K562 (cell line): ENCODE results near the gene BOC. TPM values are rescaled to one million over a fixed set of nuclear protein-coding genes. Genes with fewer than 3 reads are reported as not detected.

Experiments used
- ATAC-seq: fragments of 200-7000 bp; cut with Tn5 transposase; 3 replicates; pipeline ENCODE4 v1.9.1; 2020; ENCODE audit warnings: moderate library complexity
- BruUV-seq: library from RNA; stranded (reverse); fragments of 400-500 nt; replicated peaks from 2 replicates; lab custom pipeline; 2021; lab: Mats Ljungman, UMichigan
- CTCF ChIA-PET: fragments of 300-600 bp; formaldehyde crosslinking; extraction: SDS; loops from one replicate; lab custom pipeline; 2021; ENCODE audit warnings: low intra/inter-chr PET ratio; lab: Yijun Ruan, JAX
- POLR2A ChIA-PET: fragments of 300-600, 350-650 bp; sonication (Branson Sonifier 250); formaldehyde crosslinking; extraction: SDS; loops from one replicate; lab custom pipeline; 2021; ENCODE audit warnings: antibody characterized with exemption, inconsistent platforms; lab: Yijun Ruan, JAX
- DNase-seq, 4 experiments: peaks; one replicate each; pipeline versions ENCODE4 v3.0.0 to v3.0.0-alpha.2; 2011 to 2018; ENCODE audit warnings: low spot score in 3 of 4, mixed read lengths in 3 of 4; ENCODE audit errors: extremely low read depth in 1 of 4
- FAIRE-seq: peaks from 2 replicates; lab custom pipeline; 2011; peaks lifted over from hg19 to GRCh38; lab: Jason Lieb, UNC
- H2AFZ ChIP-seq: 2 replicates; pipeline ENCODE4 v1.6.0; 2011; ENCODE audit warnings: low read depth, low read length, control low read depth, inconsistent platforms
- H3K27ac ChIP-seq: fragments of 200-600 bp; 3 replicates; pipeline ENCODE4 v1.8.0; 2011; ENCODE audit warnings: low read depth, mild to moderate bottlenecking, control low read depth, inconsistent platforms, low read length, moderate library complexity, mixed read lengths; ENCODE audit errors: extremely low read depth
- H3K27me3 ChIP-seq, 2 experiments: fragments of 300-600 bp in 1 of 2; 2 replicates in 1 of 2; 3 replicates in 1 of 2; pipeline versions ENCODE4 v1.6.0 to v1.8.0; 2011; ENCODE audit warnings: inconsistent platforms in 2 of 2, low read length in 2 of 2, mild to moderate bottlenecking in 1 of 2, mixed read lengths in 1 of 2, moderate library complexity in 1 of 2; ENCODE audit not compliant: control insufficient read depth in 2 of 2, insufficient read depth in 2 of 2
- H3K36me3 ChIP-seq: fragments of 300-600 bp; 3 replicates; pipeline ENCODE4 v1.8.0; 2011; ENCODE audit warnings: mild to moderate bottlenecking, low read length, inconsistent platforms; ENCODE audit not compliant: control insufficient read depth, insufficient read depth
- H3K4me1 ChIP-seq, 2 experiments: fragments of 200-600 bp in 1 of 2; replicated peaks in 1 of 2; 2 replicates in 1 of 2; 3 replicates in 1 of 2; pipeline versions ENCODE4 v1.5.1 to v1.8.0; 2011; ENCODE audit warnings: inconsistent platforms in 2 of 2, low read length in 2 of 2, mild to moderate bottlenecking in 1 of 2, mixed read lengths in 1 of 2, moderate library complexity in 1 of 2; ENCODE audit not compliant: control insufficient read depth in 2 of 2, insufficient read depth in 2 of 2
- H3K4me2 ChIP-seq: 2 replicates; pipeline ENCODE4 v1.6.1; 2011; ENCODE audit warnings: low read length, control low read depth, inconsistent platforms, mixed read lengths; ENCODE audit not compliant: insufficient read depth
- H3K4me3 ChIP-seq: fragments of 200-600 bp; sonication (generic), shearing (Covaris generic); 2 replicates; pipeline ENCODE4 v1.5.1; 2016; ENCODE audit warnings: control low read depth, inconsistent platforms
- H3K79me2 ChIP-seq: fragments of 200-600 bp; 3 replicates; pipeline ENCODE4 v1.8.0; 2011; ENCODE audit warnings: low read length, inconsistent platforms; ENCODE audit not compliant: control insufficient read depth, insufficient read depth
- H3K9ac ChIP-seq, 2 experiments: 2 replicates each; pipeline versions ENCODE4 v1.6.0 to v1.6.1; 2011; ENCODE audit warnings: low read depth in 2 of 2, low read length in 2 of 2, control low read depth in 1 of 2, inconsistent platforms in 1 of 2, mild to moderate bottlenecking in 1 of 2, mixed read lengths in 1 of 2; ENCODE audit not compliant: insufficient read depth in 1 of 2
- H3K9me1 ChIP-seq: one replicate; pipeline ENCODE4 v1.6.0; 2011; ENCODE audit warnings: inconsistent platforms, mild to moderate bottlenecking, low read length, moderate library complexity; ENCODE audit not compliant: control insufficient read depth, insufficient read depth
- H3K9me3 ChIP-seq: replicated peaks from 2 replicates; pipeline ENCODE4 v1.5.1; 2011; ENCODE audit warnings: low read depth, low read length, inconsistent platforms; ENCODE audit not compliant: control insufficient read depth, insufficient read depth
- H4K20me1 ChIP-seq: replicated peaks from 2 replicates; pipeline ENCODE4 v1.6.1; 2011; ENCODE audit warnings: low read length, inconsistent platforms, mixed read lengths; ENCODE audit not compliant: control insufficient read depth, insufficient read depth
- CBX2 ChIP-seq: fragments of 200-600 bp; sonication (generic); IDR thresholded peaks from one replicate; pipeline ENCODE4 v1.6.1; 2012; ENCODE audit warnings: mild to moderate bottlenecking, low read length, inconsistent platforms; ENCODE audit not compliant: insufficient read depth, poor library complexity, severe bottlenecking
- CREB3 ChIP-seq: fragments of 450-650 bp; conservative IDR thresholded peaks from 2 replicates; pipeline ENCODE4 v1.6.1; 2016; ENCODE audit warnings: missing genetic modification characterization, low read depth, mild to moderate bottlenecking, missing compliant biosample characterization, moderate library complexity
- HDAC3 ChIP-seq: fragments of 450-650 bp; IDR thresholded peaks from 2 replicates; pipeline ENCODE4 v1.6.1; 2018; ENCODE audit warnings: borderline replicate concordance, mild to moderate bottlenecking, moderate library complexity; ENCODE audit not compliant: partially characterized antibody
- KLF16 ChIP-seq: IDR thresholded peaks from 2 replicates; pipeline ENCODE4 v1.6.1; 2016; ENCODE audit warnings: antibody characterized with exemption
- SMAD1 ChIP-seq: fragments of 150-350 bp; IDR thresholded peaks from 2 replicates; pipeline ENCODE4 v1.6.1; 2014; ENCODE audit warnings: low read length, low read depth; ENCODE audit not compliant: partially characterized antibody
- SOX6 ChIP-seq: fragments of 450-650 bp; IDR thresholded peaks from 2 replicates; pipeline ENCODE4 v1.6.1; 2014; ENCODE audit warnings: mild to moderate bottlenecking
- ZNF274 ChIP-seq: IDR thresholded peaks from 2 replicates; pipeline ENCODE4 v1.6.1; 2011; ENCODE audit warnings: low read depth, mild to moderate bottlenecking, low read length, moderate library complexity, borderline replicate concordance
- ZNF589 ChIP-seq: fragments of 200-800 bp; sonication (Bioruptor generic); IDR thresholded peaks from 2 replicates; pipeline ENCODE4 v1.6.1; 2016; ENCODE audit warnings: low read depth, missing genetic modification characterization, missing compliant biosample characterization
- WGBS: fragments of 100-300 bp; shearing (Covaris generic); methylation state at CpG from one replicate; pipeline ENCODE4 v1.1.6; 2016; ENCODE audit warnings: low coverage, mixed read lengths; ENCODE audit not compliant: insufficient coverage; ENCODE audit errors: missing lambda C conversion rate; 5-methylcytosine and 5-hydroxymethylcytosine counted together
- in situ Hi-C: fragments of 300-500 bp; cut with MboI; formaldehyde crosslinking; loops from 4 replicates; pipeline ENCODE4 v1.15.0; 2018; ENCODE audit warnings: inconsistent platforms, mixed read lengths
- intact Hi-C: fragments of 100-400 bp; cut with micrococcal nuclease; formaldehyde crosslinking; loops from 2 replicates; pipeline ENCODE4 v1.14.2; 2022
- polyA plus RNA-seq, 8 experiments: library from polyadenylated mRNA; depleted of rRNA in 4 of 8; stranded (reverse) in 5 of 8; unstranded in 3 of 8; fragments of >200 nt; fragmentation: Nextera tagmentation in 2 of 8; fragmentation: Illumina TruSeq in 1 of 8; extraction: Ambion mirVana in 2 of 8; extraction: Trizol in 1 of 8; gene quantifications; 2 replicates each; pipeline versions ENCODE4 v1.2.1 to v1.2.3, GENCODE V29; 2011 to 2014; ENCODE audit warnings: inconsistent platforms in 1 of 8, missing spikeins in 1 of 8
- total RNA-seq, 7 experiments: library from RNA; depleted of rRNA in 6 of 7; stranded (reverse); fragments of >200 nt in 6 of 7; fragmentation: Illumina TruSeq in 2 of 7; extraction: Trizol in 2 of 7; gene quantifications; 2 replicates each; pipeline versions ENCODE4 v1.2.1 to v1.2.3, GENCODE V29; 2011 to 2021; ENCODE audit warnings: low replicate concordance in 1 of 7
- TF ChIP-seq, protein P1 (sequence below): sonication (generic); formaldehyde crosslinking; IDR thresholded peaks from 2 replicates; pipeline ENCODE4 v1.8.0; 2023; ENCODE audit warnings: missing genetic modification reagents, mild to moderate bottlenecking, borderline replicate concordance
- TF ChIP-seq, protein P2 (sequence below): fragments of 250-450 bp; sonication (Bioruptor Pico); IDR thresholded peaks from 2 replicates; pipeline ENCODE4 v1.5.0; 2021

BOC gene
- total and polyA plus RNA-seq, 9 of the 15 experiments (the other 6 are each of a cell fraction or from before 2014, with no cell fraction given), result not detected

DNA sequence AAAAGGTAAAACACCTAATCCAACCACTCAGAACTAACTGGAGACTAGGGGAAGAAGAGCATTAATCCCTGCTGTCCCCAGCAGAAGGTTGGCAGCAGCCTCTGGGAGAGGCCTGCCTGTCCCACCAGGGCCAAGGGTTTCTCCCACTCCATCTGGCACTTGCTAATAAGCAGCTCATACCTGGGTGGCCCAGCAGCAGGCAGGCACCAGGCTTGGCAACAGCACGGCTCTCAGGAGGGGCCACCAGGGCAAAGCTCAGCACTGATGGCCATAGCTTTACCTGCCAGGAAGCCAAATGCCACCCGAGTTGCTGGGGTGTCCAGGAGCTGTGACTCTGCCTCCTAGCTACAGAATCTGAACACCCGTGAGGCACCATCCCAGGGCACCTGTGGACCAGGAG, 58.3 kb downstream of the BOC start (continued):
- TF ChIP-seq, protein P1, sequence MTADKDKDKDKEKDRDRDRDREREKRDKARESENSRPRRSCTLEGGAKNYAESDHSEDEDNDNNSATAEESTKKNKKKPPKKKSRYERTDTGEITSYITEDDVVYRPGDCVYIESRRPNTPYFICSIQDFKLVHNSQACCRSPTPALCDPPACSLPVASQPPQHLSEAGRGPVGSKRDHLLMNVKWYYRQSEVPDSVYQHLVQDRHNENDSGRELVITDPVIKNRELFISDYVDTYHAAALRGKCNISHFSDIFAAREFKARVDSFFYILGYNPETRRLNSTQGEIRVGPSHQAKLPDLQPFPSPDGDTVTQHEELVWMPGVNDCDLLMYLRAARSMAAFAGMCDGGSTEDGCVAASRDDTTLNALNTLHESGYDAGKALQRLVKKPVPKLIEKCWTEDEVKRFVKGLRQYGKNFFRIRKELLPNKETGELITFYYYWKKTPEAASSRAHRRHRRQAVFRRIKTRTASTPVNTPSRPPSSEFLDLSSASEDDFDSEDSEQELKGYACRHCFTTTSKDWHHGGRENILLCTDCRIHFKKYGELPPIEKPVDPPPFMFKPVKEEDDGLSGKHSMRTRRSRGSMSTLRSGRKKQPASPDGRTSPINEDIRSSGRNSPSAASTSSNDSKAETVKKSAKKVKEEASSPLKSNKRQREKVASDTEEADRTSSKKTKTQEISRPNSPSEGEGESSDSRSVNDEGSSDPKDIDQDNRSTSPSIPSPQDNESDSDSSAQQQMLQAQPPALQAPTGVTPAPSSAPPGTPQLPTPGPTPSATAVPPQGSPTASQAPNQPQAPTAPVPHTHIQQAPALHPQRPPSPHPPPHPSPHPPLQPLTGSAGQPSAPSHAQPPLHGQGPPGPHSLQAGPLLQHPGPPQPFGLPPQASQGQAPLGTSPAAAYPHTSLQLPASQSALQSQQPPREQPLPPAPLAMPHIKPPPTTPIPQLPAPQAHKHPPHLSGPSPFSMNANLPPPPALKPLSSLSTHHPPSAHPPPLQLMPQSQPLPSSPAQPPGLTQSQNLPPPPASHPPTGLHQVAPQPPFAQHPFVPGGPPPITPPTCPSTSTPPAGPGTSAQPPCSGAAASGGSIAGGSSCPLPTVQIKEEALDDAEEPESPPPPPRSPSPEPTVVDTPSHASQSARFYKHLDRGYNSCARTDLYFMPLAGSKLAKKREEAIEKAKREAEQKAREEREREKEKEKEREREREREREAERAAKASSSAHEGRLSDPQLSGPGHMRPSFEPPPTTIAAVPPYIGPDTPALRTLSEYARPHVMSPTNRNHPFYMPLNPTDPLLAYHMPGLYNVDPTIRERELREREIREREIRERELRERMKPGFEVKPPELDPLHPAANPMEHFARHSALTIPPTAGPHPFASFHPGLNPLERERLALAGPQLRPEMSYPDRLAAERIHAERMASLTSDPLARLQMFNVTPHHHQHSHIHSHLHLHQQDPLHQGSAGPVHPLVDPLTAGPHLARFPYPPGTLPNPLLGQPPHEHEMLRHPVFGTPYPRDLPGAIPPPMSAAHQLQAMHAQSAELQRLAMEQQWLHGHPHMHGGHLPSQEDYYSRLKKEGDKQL, result no peak

DNA sequence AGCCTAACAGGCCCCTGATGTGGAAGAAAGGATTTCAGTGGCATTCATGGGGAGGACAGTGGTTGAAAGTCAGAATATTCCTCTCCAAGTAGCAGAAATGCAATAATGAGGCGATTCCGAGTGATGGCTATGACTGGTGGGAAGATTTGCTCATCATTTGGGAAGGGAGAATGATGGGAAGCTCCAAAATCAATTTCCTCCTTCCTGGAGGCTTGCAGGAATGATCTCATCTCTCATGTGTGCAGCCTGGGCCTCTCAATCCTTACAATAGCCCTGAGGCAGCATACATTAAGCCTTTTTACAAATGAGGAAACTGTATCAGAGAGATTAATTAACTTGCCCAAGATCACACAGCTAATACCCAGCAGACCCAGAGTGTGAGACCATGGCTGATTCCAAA, 58.7 kb downstream of the BOC start:
- ATAC-seq, result no peak
- in situ Hi-C loops, result loop anchor here (25.0 kb wide), 1 partner anchor 633 kb away; the partner anchor contains the start of gene CCDC80
- Histone ChIP-seq H3K36me3 (no peaks in the 10 kb centered on the region), H3K4me1 (peaks cover 3 to 10% of the 10 kb centered on the region in 2 experiments; a peak in 4 of 5 replicates), H4K20me1 (no peaks in the 10 kb centered on the region), H3K9me3 (no peaks in the 10 kb centered on the region), H3K9ac (no peak overlapping the region), H3K27me3 (peaks cover 0 to 64% of the 10 kb centered on the region in 2 experiments; a peak in 2 of 5 replicates), H3K4me3 (no peak overlapping the region), H3K79me2 (no peaks in the 10 kb centered on the region), H3K27ac (no peak overlapping the region), H3K4me2 (no peak overlapping the region), H2AFZ (no peak overlapping the region), H3K9me1 (no peaks in the 10 kb centered on the region)
- CTCF ChIA-PET, result no interaction called here
- intact Hi-C loops, result no loop called here
- FAIRE-seq, result no peak
- no TSS peak for BruUV-seq
- DNase-seq, result no peak
- TF ChIP-seq CBX2, result no peak
- TF ChIP-seq SOX6, result no peak
- no peak for TF ChIP-seq HDAC3
- TF ChIP-seq KLF16, result no peak
- TF ChIP-seq SMAD1, result no peak
- TF ChIP-seq, protein P2, sequence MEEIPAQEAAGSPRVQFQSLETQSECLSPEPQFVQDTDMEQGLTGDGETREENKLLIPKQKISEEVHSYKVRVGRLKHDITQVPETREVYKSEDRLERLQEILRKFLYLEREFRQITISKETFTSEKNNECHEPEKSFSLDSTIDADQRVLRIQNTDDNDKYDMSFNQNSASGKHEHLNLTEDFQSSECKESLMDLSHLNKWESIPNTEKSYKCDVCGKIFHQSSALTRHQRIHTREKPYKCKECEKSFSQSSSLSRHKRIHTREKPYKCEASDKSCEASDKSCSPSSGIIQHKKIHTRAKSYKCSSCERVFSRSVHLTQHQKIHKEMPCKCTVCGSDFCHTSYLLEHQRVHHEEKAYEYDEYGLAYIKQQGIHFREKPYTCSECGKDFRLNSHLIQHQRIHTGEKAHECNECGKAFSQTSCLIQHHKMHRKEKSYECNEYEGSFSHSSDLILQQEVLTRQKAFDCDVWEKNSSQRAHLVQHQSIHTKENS (CRISPR knock-in tag), result no peak
- no peak for TF ChIP-seq ZNF589 (CRISPR knock-in tag)
- no peak for TF ChIP-seq ZNF274
- no peak for TF ChIP-seq CREB3
- POLR2A ChIA-PET, result interaction anchor here (0.6 kb wide), 1 partner anchor 669 kb away, joined by 3 read pairs; no protein-coding TSS in a partner anchor
- WGBS, result 0% methylated on average over 2 of the region's 2 CpGs
